HEK293 (cell line): ENCODE results near the gene DPM1.

Experiments
- CTCF ChIA-PET: fragments of 350-600 bp; formaldehyde crosslinking; extraction: SDS; loops from one replicate; lab custom pipeline; 2021; ENCODE audit warnings: antibody characterized with exemption; lab: Yijun Ruan, JAX
- POLR2A ChIA-PET: fragments of 300-600 bp; formaldehyde crosslinking; extraction: SDS; loops from one replicate; lab custom pipeline; 2020; ENCODE audit warnings: antibody characterized with exemption, inconsistent platforms; lab: Yijun Ruan, JAX
- H3K27ac ChIP-seq: fragments of 200-500 bp; sonication (Bioruptor generic); 2 replicates; pipeline ENCODE4 v1.5.1; 2014; ENCODE audit warnings: low read depth, low read length, control low read depth, inconsistent platforms; ENCODE audit errors: extremely low read depth
- H3K36me3 ChIP-seq, 2 experiments: fragments of 200-500 bp in 1 of 2; sonication (Bioruptor generic) in 1 of 2; 1 replicate in 1 of 2; 2 replicates in 1 of 2; pipeline ENCODE4 v1.5.1; 2014 to 2017; ENCODE audit warnings: inconsistent platforms in 2 of 2, low read length in 2 of 2; ENCODE audit not compliant: control insufficient read depth in 2 of 2, insufficient read depth in 1 of 2
- H3K4me1 ChIP-seq: fragments of 200-500 bp; sonication (Bioruptor generic); 2 replicates; pipeline ENCODE4 v1.5.1; 2014; ENCODE audit warnings: mild to moderate bottlenecking, low read length, inconsistent platforms; ENCODE audit not compliant: control insufficient read depth, insufficient read depth
- H3K4me3 ChIP-seq: 2 replicates; pipeline ENCODE4 v1.5.1; 2011; ENCODE audit warnings: low read depth, mild to moderate bottlenecking, control low read depth, low read length, moderate library complexity
- H3K9me3 ChIP-seq: fragments of 200-500 bp; sonication (Bioruptor generic); 2 replicates; pipeline ENCODE4 v1.5.1; 2014; ENCODE audit warnings: low read depth, low read length, inconsistent platforms; ENCODE audit not compliant: control insufficient read depth, insufficient read depth
- ATF2 ChIP-seq: fragments of 450-650 bp; formaldehyde crosslinking; IDR thresholded peaks from 2 replicates; pipeline ENCODE4 v1.5.1; 2016; ENCODE audit warnings: missing biosample characterization, missing genetic modification characterization, low read depth
- BCL6B ChIP-seq: fragments of 450-650 bp; formaldehyde crosslinking; IDR thresholded peaks from 2 replicates; pipeline ENCODE4 v1.5.1; 2017; ENCODE audit warnings: missing biosample characterization, missing genetic modification characterization
- ZBTB20 ChIP-seq: fragments of 450-650 bp; formaldehyde crosslinking; IDR thresholded peaks from 2 replicates; pipeline ENCODE4 v1.5.1; 2016; ENCODE audit warnings: missing biosample characterization, missing genetic modification characterization
- ZBTB26 ChIP-seq: fragments of 450-650 bp; formaldehyde crosslinking; optimal IDR thresholded peaks from 2 replicates; pipeline ENCODE3; 2016; ENCODE audit warnings: missing biosample characterization, mild to moderate bottlenecking, missing genetic modification characterization
- ZBTB48 ChIP-seq: fragments of 450-650 bp; formaldehyde crosslinking; IDR thresholded peaks from 2 replicates; pipeline ENCODE4 v1.5.1; 2016; ENCODE audit warnings: missing biosample characterization, missing genetic modification characterization
- ZNF10 ChIP-seq: fragments of 450-650 bp; formaldehyde crosslinking; IDR thresholded peaks from 2 replicates; pipeline ENCODE4 v1.5.1; 2017; ENCODE audit warnings: missing biosample characterization, missing genetic modification characterization
- ZNF148 ChIP-seq: fragments of 450-650 bp; formaldehyde crosslinking; IDR thresholded peaks from 2 replicates; pipeline ENCODE4 v1.5.0; 2017; ENCODE audit warnings: missing biosample characterization, missing genetic modification characterization, borderline replicate concordance
- ZNF2 ChIP-seq: fragments of 450-650 bp; formaldehyde crosslinking; IDR thresholded peaks from 2 replicates; pipeline ENCODE4 v1.5.1; 2016; ENCODE audit warnings: missing biosample characterization, missing genetic modification characterization
- ZNF223 ChIP-seq: fragments of 450-650 bp; formaldehyde crosslinking; IDR thresholded peaks from 2 replicates; pipeline ENCODE4 v1.5.1; 2016; ENCODE audit warnings: missing biosample characterization, missing genetic modification characterization
- ZNF266 ChIP-seq: fragments of 450-650 bp; formaldehyde crosslinking; IDR thresholded peaks from 2 replicates; pipeline ENCODE4 v1.5.1; 2016; ENCODE audit warnings: missing biosample characterization, missing genetic modification characterization, low read depth
- ZNF274 ChIP-seq, 2 experiments: fragments of 200-500 bp in 1 of 2; fragments of 450-650 bp in 1 of 2; sonication (Bioruptor generic) in 1 of 2; formaldehyde crosslinking in 1 of 2; IDR thresholded peaks; 2 replicates each; pipeline versions ENCODE4 v1.5.1 to v1.6.1; 2014 to 2016; ENCODE audit warnings: borderline replicate concordance in 1 of 2, inconsistent platforms in 1 of 2, low read length in 1 of 2, missing biosample characterization in 1 of 2, missing genetic modification characterization in 1 of 2
- ZNF354C ChIP-seq: fragments of 450-650 bp; formaldehyde crosslinking; IDR thresholded peaks from 2 replicates; pipeline ENCODE4 v1.5.1; 2016; ENCODE audit warnings: missing biosample characterization, missing genetic modification characterization, low read depth, borderline replicate concordance
- ZNF366 ChIP-seq: fragments of 450-650 bp; formaldehyde crosslinking; conservative IDR thresholded peaks from 2 replicates; pipeline ENCODE4 v1.5.1; 2016; ENCODE audit warnings: missing biosample characterization, missing genetic modification characterization
- ZNF48 ChIP-seq: fragments of 450-650 bp; formaldehyde crosslinking; IDR thresholded peaks from 2 replicates; pipeline ENCODE4 v1.5.1; 2016; ENCODE audit warnings: missing biosample characterization, missing genetic modification characterization
- ZNF488 ChIP-seq: fragments of 450-650 bp; formaldehyde crosslinking; IDR thresholded peaks from 2 replicates; pipeline ENCODE4 v1.5.1; 2016; ENCODE audit warnings: missing biosample characterization, missing genetic modification characterization
- ZNF518A ChIP-seq: fragments of 450-650 bp; formaldehyde crosslinking; conservative IDR thresholded peaks from 2 replicates; pipeline ENCODE4 v1.5.1; 2016; ENCODE audit warnings: low read depth, missing biosample characterization, missing genetic modification characterization
- ZNF596 ChIP-seq: fragments of 450-650 bp; IDR thresholded peaks from 2 replicates; pipeline ENCODE4 v1.5.0; 2018; ENCODE audit warnings: missing biosample characterization, mild to moderate bottlenecking, missing genetic modification characterization, moderate library complexity
- ZNF629 ChIP-seq: fragments of 450-650 bp; formaldehyde crosslinking; IDR thresholded peaks from 2 replicates; pipeline ENCODE4 v1.5.1; 2017; ENCODE audit warnings: missing biosample characterization, missing genetic modification characterization
- ZNF639 ChIP-seq: fragments of 450-650 bp; formaldehyde crosslinking; IDR thresholded peaks from 2 replicates; pipeline ENCODE4 v1.5.1; 2016; ENCODE audit warnings: missing biosample characterization, missing genetic modification characterization
- ZNF670 ChIP-seq: fragments of 450-650 bp; formaldehyde crosslinking; IDR thresholded peaks from 2 replicates; pipeline ENCODE4 v1.5.1; 2016; ENCODE audit warnings: missing biosample characterization, missing genetic modification characterization, low read depth
- ZNF701 ChIP-seq: fragments of 450-650 bp; formaldehyde crosslinking; IDR thresholded peaks from 2 replicates; pipeline ENCODE4 v1.5.1; 2016; ENCODE audit warnings: missing biosample characterization, missing genetic modification characterization
- ZNF792 ChIP-seq: fragments of 450-650 bp; formaldehyde crosslinking; IDR thresholded peaks from 2 replicates; pipeline ENCODE4 v1.5.1; 2016; ENCODE audit warnings: missing biosample characterization, missing genetic modification characterization

Gene DPM1

GRCh38 chr20:51001430-51002265, 43.3 kb upstream of the DPM1 start:
- Histone ChIP-seq H3K4me3 (no peak overlapping the region), H3K36me3 (peaks cover 0 to 25% of the 10 kb centered on the region in 2 experiments; a peak in 1 of 3 replicates), H3K4me1 (no peaks in the 10 kb centered on the region), H3K27ac (no peak overlapping the region), H3K9me3 (no peaks in the 10 kb centered on the region)
- ChIA-PET CTCF (interaction anchor here (1.1 to 1.8 kb wide), 3 partner anchors 13 to 306 kb away, joined by 3 to 8 read pairs (median 4); no protein-coding TSS in a partner anchor), POLR2A (no interaction called here)
- no peak for TF ChIP-seq ZBTB20
- no peak for TF ChIP-seq BCL6B
- TF ChIP-seq ZNF639 (tag by site-specific recombination): peak; percentile 36; the same call in 1 of the 2 replicates
- peak; percentile 55 for TF ChIP-seq ZNF596
- no peak for TF ChIP-seq ZNF670
- TF ChIP-seq ZBTB26 (tag by site-specific recombination): no peak
- TF ChIP-seq ZNF2 (tag by site-specific recombination): no peak
- TF ChIP-seq ZNF366 (tag by site-specific recombination): peak; percentile 69
- TF ChIP-seq ZNF223 (tag by site-specific recombination): no peak
- no peak for TF ChIP-seq ZNF274 (IDR thresholded peaks at IDR 0.05; ENCODE audit: low read length)
- no peak for TF ChIP-seq ZNF274 (tag by site-specific recombination; IDR thresholded peaks at IDR 0.05; ENCODE audit: borderline replicate concordance)
- no peak for TF ChIP-seq ZNF10 (tag by site-specific recombination)
- no peak for TF ChIP-seq ZNF488
- TF ChIP-seq ZNF48 (tag by site-specific recombination): no peak
- no peak for TF ChIP-seq ZNF518A (tag by site-specific recombination)
- TF ChIP-seq ZNF701 (tag by site-specific recombination): no peak
- peak; percentile 44; the same call in 1 of the 2 replicates for TF ChIP-seq ZNF629 (tag by site-specific recombination)
- TF ChIP-seq ZNF354C (tag by site-specific recombination): no peak
- TF ChIP-seq ZBTB48 (tag by site-specific recombination): no peak
- TF ChIP-seq ZNF266 (tag by site-specific recombination): no peak
- TF ChIP-seq ZNF792 (tag by site-specific recombination): no peak
- TF ChIP-seq ZNF148 (tag by site-specific recombination): no peak
- no peak for TF ChIP-seq ATF2 (tag by site-specific recombination)
